Measurements from ENCODE around the gene C16orf87.

The C16orf87 gene

DNA sequence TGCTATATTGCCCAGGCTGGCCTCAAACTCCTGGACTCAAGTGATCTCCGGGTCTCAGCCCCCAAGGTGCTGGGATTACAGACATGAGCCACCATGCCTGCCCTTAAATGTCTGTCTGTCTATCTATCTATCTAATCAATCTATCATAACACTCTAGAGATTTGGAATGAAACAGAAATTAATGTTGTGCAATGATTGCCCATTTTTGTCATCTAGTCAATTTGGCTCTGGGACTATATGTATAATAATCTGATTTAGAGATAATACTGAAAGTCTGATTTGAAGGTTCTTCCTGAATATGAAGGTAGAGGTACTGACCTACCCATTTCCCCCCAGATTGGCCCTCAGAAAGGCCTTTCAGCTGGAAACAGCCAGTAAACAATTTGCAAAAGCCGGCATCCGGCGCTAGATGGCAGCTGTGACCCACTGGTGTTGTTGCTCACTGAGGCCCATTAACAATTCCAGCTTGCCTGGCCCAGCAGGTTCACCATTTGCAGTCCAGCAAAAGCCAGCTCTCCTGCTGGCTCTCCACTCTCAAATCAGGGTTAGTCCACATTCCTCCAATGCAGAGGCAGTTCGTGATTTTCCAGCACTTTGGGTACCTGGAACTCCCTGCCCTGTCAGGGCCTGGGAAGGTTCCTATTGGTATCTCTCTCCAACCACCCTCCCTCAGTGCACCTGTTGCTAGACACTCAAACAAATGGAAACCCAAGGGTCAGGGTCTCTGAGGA is 22.9 kb upstream of the C16orf87 start (continued):
- no peak for TF ChIP-seq ZNF565 (CRISPR knock-in tag; conservative IDR thresholded peaks at IDR 0.05; ENCODE audit: low read depth)
- no peak for TF ChIP-seq ZNF70 (CRISPR knock-in tag; IDR thresholded peaks at IDR 0.05)
- no peak for TF ChIP-seq PPARA (CRISPR knock-in tag; IDR thresholded peaks at IDR 0.05; ENCODE audit: borderline replicate concordance)
- no peak for TF ChIP-seq ISL1 (CRISPR knock-in tag; IDR thresholded peaks at IDR 0.05)
- TF ChIP-seq ZC3H10 (CRISPR knock-in tag; IDR thresholded peaks at IDR 0.05), result no peak
- TF ChIP-seq ESRRG (CRISPR knock-in tag; IDR thresholded peaks at IDR 0.05), result no peak
- TF ChIP-seq OSR1 (CRISPR knock-in tag; IDR thresholded peaks at IDR 0.05), result no peak
- TF ChIP-seq SNAI2 (CRISPR knock-in tag; IDR thresholded peaks at IDR 0.05), result no peak

DNA sequence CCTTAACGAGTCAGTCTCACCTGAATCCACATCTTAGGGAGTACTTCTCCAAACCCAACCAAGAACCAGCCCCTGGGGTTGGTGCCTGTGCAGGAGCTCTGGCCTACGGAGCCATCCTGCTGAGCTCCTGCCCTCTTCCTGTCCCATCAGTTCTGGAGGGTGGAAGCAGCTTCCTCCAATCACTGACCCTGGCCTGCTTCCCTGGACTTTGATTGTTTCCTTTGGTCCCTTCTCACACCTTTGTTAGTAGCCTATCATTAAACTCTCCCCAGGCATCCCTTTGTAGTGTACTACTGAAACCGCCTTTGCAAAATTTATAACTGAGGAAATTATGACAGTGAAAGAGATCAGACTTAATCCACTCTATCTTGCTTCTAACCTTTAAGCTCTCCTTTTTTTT is 21.1 kb upstream of the C16orf87 start:
- ATAC-seq, result no peak
- TF ChIP-seq TOX (CRISPR knock-in tag; IDR thresholded peaks at IDR 0.05; ENCODE audit: borderline replicate concordance), result no peak
- TF ChIP-seq, protein P1, sequence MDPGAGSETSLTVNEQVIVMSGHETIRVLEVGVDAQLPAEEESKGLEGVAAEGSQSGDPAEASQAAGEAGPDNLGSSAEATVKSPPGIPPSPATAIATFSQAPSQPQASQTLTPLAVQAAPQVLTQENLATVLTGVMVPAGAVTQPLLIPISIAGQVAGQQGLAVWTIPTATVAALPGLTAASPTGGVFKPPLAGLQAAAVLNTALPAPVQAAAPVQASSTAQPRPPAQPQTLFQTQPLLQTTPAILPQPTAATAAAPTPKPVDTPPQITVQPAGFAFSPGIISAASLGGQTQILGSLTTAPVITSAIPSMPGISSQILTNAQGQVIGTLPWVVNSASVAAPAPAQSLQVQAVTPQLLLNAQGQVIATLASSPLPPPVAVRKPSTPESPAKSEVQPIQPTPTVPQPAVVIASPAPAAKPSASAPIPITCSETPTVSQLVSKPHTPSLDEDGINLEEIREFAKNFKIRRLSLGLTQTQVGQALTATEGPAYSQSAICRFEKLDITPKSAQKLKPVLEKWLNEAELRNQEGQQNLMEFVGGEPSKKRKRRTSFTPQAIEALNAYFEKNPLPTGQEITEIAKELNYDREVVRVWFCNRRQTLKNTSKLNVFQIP (CRISPR knock-in tag; IDR thresholded peaks at IDR 0.05; ENCODE audit: borderline replicate concordance, low read depth), result no peak
- TF ChIP-seq, protein P2, sequence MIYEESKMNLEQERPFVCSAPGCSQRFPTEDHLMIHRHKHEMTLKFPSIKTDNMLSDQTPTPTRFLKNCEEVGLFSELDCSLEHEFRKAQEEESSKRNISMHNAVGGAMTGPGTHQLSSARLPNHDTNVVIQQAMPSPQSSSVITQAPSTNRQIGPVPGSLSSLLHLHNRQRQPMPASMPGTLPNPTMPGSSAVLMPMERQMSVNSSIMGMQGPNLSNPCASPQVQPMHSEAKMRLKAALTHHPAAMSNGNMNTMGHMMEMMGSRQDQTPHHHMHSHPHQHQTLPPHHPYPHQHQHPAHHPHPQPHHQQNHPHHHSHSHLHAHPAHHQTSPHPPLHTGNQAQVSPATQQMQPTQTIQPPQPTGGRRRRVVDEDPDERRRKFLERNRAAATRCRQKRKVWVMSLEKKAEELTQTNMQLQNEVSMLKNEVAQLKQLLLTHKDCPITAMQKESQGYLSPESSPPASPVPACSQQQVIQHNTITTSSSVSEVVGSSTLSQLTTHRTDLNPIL (CRISPR knock-in tag; IDR thresholded peaks at IDR 0.05; ENCODE audit: low read depth), result no peak

DNA sequence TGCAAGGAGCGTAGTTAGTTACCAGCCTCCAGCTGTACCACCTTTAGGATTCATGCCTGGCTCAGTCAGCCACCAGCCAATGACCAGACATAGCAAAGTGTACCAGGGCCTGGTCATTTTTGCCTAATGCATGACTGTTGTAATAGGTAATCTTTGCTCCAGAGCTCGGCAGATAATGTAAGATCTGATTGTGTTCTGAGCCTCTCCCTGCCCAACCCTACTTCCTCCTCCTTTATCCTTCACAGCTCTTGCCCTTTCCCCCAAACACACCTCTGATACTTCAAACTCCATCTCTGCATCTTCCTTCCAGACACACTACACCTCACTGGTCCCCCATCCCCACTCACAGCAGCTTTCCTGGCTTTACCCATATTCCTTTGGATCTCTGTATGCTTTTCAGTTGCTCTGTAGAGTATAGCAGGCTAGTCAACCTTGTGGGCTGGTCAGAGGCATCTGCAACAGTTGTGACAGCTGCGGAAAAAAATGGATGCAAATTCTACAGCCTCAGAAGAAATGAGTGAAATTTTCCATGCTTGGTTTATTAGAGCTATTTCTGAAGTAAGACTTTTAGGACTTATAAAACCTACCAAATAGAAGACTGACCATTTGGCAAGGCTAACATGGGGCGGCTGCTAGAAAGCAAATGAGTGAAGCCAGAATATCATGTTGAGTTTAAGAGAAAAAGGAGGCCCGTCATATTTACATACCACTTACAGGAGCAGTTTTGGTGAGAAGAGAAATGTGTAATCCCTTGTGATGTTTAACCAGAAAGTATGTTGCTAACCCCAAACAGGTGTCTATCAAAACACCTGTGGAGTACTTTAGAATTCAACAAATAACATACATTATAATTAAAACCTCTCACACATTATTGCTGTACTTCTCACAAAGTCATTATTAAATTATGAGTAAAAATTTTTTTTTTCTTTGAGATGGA is 19.9 kb upstream of the C16orf87 start:
- no peak for TF ChIP-seq BACH2 (CRISPR knock-in tag; IDR thresholded peaks at IDR 0.05; ENCODE audit: borderline replicate concordance)
- TF ChIP-seq ZNF70 (CRISPR knock-in tag; IDR thresholded peaks at IDR 0.05), result no peak
- no peak for TF ChIP-seq RARB (CRISPR knock-in tag; IDR thresholded peaks at IDR 0.05)
- TF ChIP-seq ZFP30 (CRISPR knock-in tag; IDR thresholded peaks at IDR 0.05), result no peak
- TF ChIP-seq GLIS3 (CRISPR knock-in tag; IDR thresholded peaks at IDR 0.05), result no peak
- no peak for TF ChIP-seq SNAI2 (CRISPR knock-in tag; IDR thresholded peaks at IDR 0.05)
- no peak for TF ChIP-seq ZNF8 (CRISPR knock-in tag; IDR thresholded peaks at IDR 0.05)
- no peak for TF ChIP-seq ZC3H10 (CRISPR knock-in tag; IDR thresholded peaks at IDR 0.05)
- no peak for TF ChIP-seq OSR1 (CRISPR knock-in tag; IDR thresholded peaks at IDR 0.05)
- TF ChIP-seq, protein P3, sequence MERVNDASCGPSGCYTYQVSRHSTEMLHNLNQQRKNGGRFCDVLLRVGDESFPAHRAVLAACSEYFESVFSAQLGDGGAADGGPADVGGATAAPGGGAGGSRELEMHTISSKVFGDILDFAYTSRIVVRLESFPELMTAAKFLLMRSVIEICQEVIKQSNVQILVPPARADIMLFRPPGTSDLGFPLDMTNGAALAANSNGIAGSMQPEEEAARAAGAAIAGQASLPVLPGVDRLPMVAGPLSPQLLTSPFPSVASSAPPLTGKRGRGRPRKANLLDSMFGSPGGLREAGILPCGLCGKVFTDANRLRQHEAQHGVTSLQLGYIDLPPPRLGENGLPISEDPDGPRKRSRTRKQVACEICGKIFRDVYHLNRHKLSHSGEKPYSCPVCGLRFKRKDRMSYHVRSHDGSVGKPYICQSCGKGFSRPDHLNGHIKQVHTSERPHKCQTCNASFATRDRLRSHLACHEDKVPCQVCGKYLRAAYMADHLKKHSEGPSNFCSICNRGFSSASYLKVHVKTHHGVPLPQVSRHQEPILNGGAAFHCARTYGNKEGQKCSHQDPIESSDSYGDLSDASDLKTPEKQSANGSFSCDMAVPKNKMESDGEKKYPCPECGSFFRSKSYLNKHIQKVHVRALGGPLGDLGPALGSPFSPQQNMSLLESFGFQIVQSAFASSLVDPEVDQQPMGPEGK (CRISPR knock-in tag; IDR thresholded peaks at IDR 0.05; ENCODE audit: borderline replicate concordance), result no peak
- TF ChIP-seq, protein P4, sequence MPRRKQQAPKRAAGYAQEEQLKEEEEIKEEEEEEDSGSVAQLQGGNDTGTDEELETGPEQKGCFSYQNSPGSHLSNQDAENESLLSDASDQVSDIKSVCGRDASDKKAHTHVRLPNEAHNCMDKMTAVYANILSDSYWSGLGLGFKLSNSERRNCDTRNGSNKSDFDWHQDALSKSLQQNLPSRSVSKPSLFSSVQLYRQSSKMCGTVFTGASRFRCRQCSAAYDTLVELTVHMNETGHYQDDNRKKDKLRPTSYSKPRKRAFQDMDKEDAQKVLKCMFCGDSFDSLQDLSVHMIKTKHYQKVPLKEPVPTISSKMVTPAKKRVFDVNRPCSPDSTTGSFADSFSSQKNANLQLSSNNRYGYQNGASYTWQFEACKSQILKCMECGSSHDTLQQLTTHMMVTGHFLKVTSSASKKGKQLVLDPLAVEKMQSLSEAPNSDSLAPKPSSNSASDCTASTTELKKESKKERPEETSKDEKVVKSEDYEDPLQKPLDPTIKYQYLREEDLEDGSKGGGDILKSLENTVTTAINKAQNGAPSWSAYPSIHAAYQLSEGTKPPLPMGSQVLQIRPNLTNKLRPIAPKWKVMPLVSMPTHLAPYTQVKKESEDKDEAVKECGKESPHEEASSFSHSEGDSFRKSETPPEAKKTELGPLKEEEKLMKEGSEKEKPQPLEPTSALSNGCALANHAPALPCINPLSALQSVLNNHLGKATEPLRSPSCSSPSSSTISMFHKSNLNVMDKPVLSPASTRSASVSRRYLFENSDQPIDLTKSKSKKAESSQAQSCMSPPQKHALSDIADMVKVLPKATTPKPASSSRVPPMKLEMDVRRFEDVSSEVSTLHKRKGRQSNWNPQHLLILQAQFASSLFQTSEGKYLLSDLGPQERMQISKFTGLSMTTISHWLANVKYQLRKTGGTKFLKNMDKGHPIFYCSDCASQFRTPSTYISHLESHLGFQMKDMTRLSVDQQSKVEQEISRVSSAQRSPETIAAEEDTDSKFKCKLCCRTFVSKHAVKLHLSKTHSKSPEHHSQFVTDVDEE (CRISPR knock-in tag; IDR thresholded peaks at IDR 0.05), result no peak
- no peak for ATAC-seq
